GM18526 (cell line): Measurements from ENCODE around the gene UNC119B.

Source experiments
- POLR2A ChIP-seq: IDR thresholded peaks from 3 replicates; pipeline ENCODE4 v1.6.1; 2011; ENCODE audit not compliant: insufficient read length; ENCODE audit errors: extremely low read depth

The UNC119B gene

GRCh38 chr12:120762086-120762485, 51.8 kb downstream of the UNC119B start:
- TF ChIP-seq POLR2A: no peak

DNA sequence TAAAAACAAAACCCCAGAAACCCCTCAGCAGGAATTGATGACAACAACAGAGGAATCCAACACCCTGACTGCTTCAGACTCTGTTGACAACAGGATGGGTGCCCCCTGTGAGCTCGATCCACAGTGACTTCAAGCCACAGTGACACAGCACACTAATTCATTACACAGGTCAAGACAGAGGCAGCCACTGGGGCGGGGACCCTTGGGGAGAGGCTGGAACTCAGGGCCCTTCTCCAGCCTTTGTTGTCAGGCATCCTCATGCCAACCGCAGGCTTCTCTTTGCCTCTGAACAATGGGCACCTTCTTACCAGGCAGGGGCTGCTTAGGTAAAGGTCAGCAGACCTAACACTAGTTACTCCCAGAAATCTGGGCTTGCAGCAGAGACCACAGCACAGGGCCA, 53.0 kb downstream of the UNC119B start:
- no peak for TF ChIP-seq POLR2A

GRCh38 chr12:120764816-120765215, 54.6 kb downstream of the UNC119B start:
- TF ChIP-seq POLR2A: no peak

GRCh38 chr12:120766566-120766965, 56.3 kb downstream of the UNC119B start:
- TF ChIP-seq POLR2A: no peak

GRCh38 chr12:120767071-120768024, 57.1 kb downstream of the UNC119B start:
- TF ChIP-seq POLR2A: no peak

GRCh38 chr12:120771097-120771496, 60.8 kb downstream of the UNC119B start:
- no peak for TF ChIP-seq POLR2A
